Adrenal gland (tissue), 12 donors: ENCODE data around the gene PRLR. TPM values are rescaled to one million over a fixed set of nuclear protein-coding genes. Genes with fewer than 3 reads are reported as not detected.

ENCODE experiments used
- DNase-seq, 7 donors: peaks; one replicate each; pipeline ENCODE4 v3.0.0-alpha.2; 2019 to 2020
- H3K27ac ChIP-seq, 5 donors: fragments of 200-600 bp; sonication (generic) in 4 of 5; 1 replicate in 3 of 5; 2 replicates in 2 of 5; pipeline versions ENCODE4 v1.5.1 to v1.8.0; 2016 to 2020; ENCODE audit warnings: mild to moderate bottlenecking in 1 of 5
- H3K27me3 ChIP-seq: fragments of 200-600 bp; 2 replicates; pipeline ENCODE4 v1.8.0; 2021
- H3K36me3 ChIP-seq, 2 donors: fragments of 200-600 bp; replicated peaks in 1 of 2; 1 replicate in 1 of 2; 2 replicates in 1 of 2; pipeline versions ENCODE4 v1.5.1 to v1.8.0; 2018 to 2022
- H3K4me1 ChIP-seq, 2 donors: fragments of 200-600 bp; replicated peaks in 1 of 2; 1 replicate in 1 of 2; 2 replicates in 1 of 2; pipeline versions ENCODE4 v1.5.1 to v1.8.0; 2018 to 2021
- H3K4me3 ChIP-seq, 4 donors: fragments of 200-600 bp; sonication (generic) in 3 of 4; one replicate each; pipeline ENCODE4 v1.5.1; 2016 to 2018
- H3K9me3 ChIP-seq, 3 donors: fragments of 200-600 bp; sonication (generic) in 1 of 3; replicated peaks in 1 of 3; 1 replicate in 2 of 3; 2 replicates in 1 of 3; pipeline versions ENCODE4 v1.5.1 to v1.8.0; 2016 to 2021
- CTCF ChIP-seq, 6 experiments: fragments of 450-650 bp in 4 of 6; fragments of 200-600 bp in 2 of 6; sonication (generic) in 1 of 6; IDR thresholded peaks; 1 replicate in 5 of 6; 2 replicates in 1 of 6; pipeline versions ENCODE4 v1.5.1 to v1.8.0; 2016 to 2021; ENCODE audit warnings: antibody characterized with exemption in 6 of 6, mild to moderate bottlenecking in 2 of 6, moderate library complexity in 1 of 6
- POLR2A ChIP-seq, 2 donors: fragments of 450-650 bp; IDR thresholded peaks; one replicate each; pipeline ENCODE4 v1.6.1; 2017; ENCODE audit warnings: antibody characterized with exemption in 2 of 2, mild to moderate bottlenecking in 2 of 2, moderate library complexity in 1 of 2
- WGBS, 4 donors: extraction: QIAGEN DNeasy Blood & Tissue Kit in 2 of 4; methylation state at CpG; one replicate each; pipeline versions ENCODE4 v1.1.5 to v1.1.7; 2013 to 2017; 5-methylcytosine and 5-hydroxymethylcytosine counted together
- intact Hi-C, 2 donors: fragments of 100-400 bp; cut with DNase I; formaldehyde crosslinking; loops; one replicate each; pipeline versions ENCODE4 v1.14.1 to v1.15.0; 2022 to 2023
- polyA plus RNA-seq, 3 donors: library from polyadenylated mRNA; stranded (reverse); fragments of 200-250 nt in 2 of 3; fragments of 350-450 nt in 1 of 3; fragmentation: Illumina TruSeq in 1 of 3; extraction: RNeasy Lipid Tissue Mini Kit (QIAGEN cat#74804) in 1 of 3; gene quantifications; one replicate each; pipeline ENCODE4 v1.2.3, GENCODE V29; 2013 to 2014
- total RNA-seq, 9 donors: library from RNA; depleted of rRNA in 4 of 9; stranded (reverse); fragments of >200 nt in 4 of 9; fragments of 120-200 nt in 1 of 9; fragmentation: NEBNext Ultra II Directional in 1 of 9; extraction: Animal tissue kit (Norgen Biotek cat#: 25700) in 1 of 9; gene quantifications; one replicate each; pipeline versions ENCODE4 v1.1.0 to v1.2.4, GENCODE V29; 2013 to 2023
- donor health status: healthy with polysubstance abuse.
- donor health status: Bipolar disorder and iron deficiency.
- donor health status: DM: yes; HTN: yes; CAD: no.
- donor health status: DM: no; HTN: no; CAD: no.
- donor health status: DM: no; HTN: no; CAD: no.
- donor health status: DM: yes; HTN: yes; CAD: no.

PRLR gene
- total and polyA plus RNA-seq, 12 donors: 2.1 to 149 (median 74.1) TPM

GRCh38 chr5:35149041-35149440, 81.2 kb downstream of the PRLR start:
- Histone ChIP-seq H3K4me1 (peaks cover 0 to 10% of the 10 kb centered on the region in 2 donors), H3K27me3 (no peaks in the 10 kb centered on the region), H3K9me3 (no peaks in the 10 kb centered on the region), H3K4me3 (no peak overlapping the region), H3K36me3 (no peaks in the 10 kb centered on the region), H3K27ac (no peak overlapping the region)
- 16 to 38% (median 23%) methylated on average over 1 of the region's 1 CpG for WGBS, 4 donors
- TF ChIP-seq POLR2A (IDR thresholded peaks at IDR 0.05): no peak
- DNase-seq: no peak
- intact Hi-C loops: no loop called here

GRCh38 chr5:35146406-35146805, 83.9 kb downstream of the PRLR start:
- intact Hi-C loops: no loop called here
- Histone ChIP-seq H3K36me3 (no peaks in the 10 kb centered on the region), H3K27ac (no peak overlapping the region), H3K4me1 (peaks cover 0 to 10% of the 10 kb centered on the region in 2 donors), H3K27me3 (no peaks in the 10 kb centered on the region), H3K9me3 (no peaks in the 10 kb centered on the region), H3K4me3 (no peak overlapping the region)
- WGBS, 4 donors: 67 to 77% (median 73%) methylated on average over 3 of the region's 3 CpGs
- DNase-seq: no peak
- TF ChIP-seq POLR2A (IDR thresholded peaks at IDR 0.05) (no peak), CTCF (IDR thresholded peaks at IDR 0.05) (no peak)

DNA sequence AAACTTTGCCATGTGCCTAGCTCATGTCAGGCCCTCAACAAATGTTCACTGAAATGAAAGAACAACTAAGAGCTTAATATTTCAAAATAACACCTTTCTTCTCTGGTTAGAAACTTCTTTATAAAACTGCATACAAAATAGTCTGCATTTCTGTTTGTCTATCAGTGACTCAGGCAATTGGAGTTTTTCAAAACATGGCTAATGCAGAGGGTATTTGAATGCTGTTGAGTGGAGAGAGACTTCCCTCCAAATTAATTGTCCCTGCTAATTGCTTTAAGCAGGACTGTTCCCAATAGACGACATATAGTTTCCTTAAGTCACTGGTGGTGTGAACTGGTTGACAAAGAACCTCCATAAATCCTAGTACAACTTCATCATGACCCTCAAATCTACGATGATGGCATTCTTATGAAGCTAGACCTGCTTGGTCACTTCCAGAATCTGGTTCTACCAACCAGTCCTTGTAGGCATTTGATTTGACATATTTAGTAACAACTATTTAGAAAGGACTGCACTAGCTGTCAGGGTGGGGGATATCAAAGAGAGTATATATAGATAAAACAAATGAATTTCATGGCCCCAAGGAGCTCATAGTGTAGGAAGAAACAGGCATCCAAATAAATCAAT, 84.5 kb downstream of the PRLR start:
- WGBS, 4 donors: 82 to 92% (median 90%) methylated on average over 2 of the region's 2 CpGs
- TF ChIP-seq POLR2A (IDR thresholded peaks at IDR 0.05) (no peak), CTCF (IDR thresholded peaks at IDR 0.05) (no peak)
- intact Hi-C loops: no loop called here

GRCh38 chr5:35145012-35145411, 85.3 kb downstream of the PRLR start:
- no peak for DNase-seq
- H3K4me3 ChIP-seq: no peak overlapping the region
- intact Hi-C loops: no loop called here
- no peaks in the 10 kb centered on the region for H3K36me3 ChIP-seq
- H3K27me3 ChIP-seq: no peaks in the 10 kb centered on the region
- H3K27ac ChIP-seq: no peak overlapping the region
- H3K9me3 ChIP-seq: no peaks in the 10 kb centered on the region
- H3K4me1 ChIP-seq: peaks cover 0 to 10% of the 10 kb centered on the region in 2 donors
- WGBS, 4 donors: 67 to 79% (median 72%) methylated on average over 5 of the region's 5 CpGs
- no peak for TF ChIP-seq POLR2A (IDR thresholded peaks at IDR 0.05)
- TF ChIP-seq CTCF (IDR thresholded peaks at IDR 0.05): no peak

More for the DNA sequence above, 84.5 kb downstream of the PRLR start:
- no peak for DNase-seq
- no peak overlapping the region for H3K4me3 ChIP-seq
- H3K4me1 ChIP-seq: peaks cover 0 to 10% of the 10 kb centered on the region in 2 donors
- no peaks in the 10 kb centered on the region for H3K9me3 ChIP-seq
- H3K36me3 ChIP-seq: no peaks in the 10 kb centered on the region
- no peaks in the 10 kb centered on the region for H3K27me3 ChIP-seq
- no peak overlapping the region for H3K27ac ChIP-seq

- no peaks in the 10 kb centered on the region for H3K36me3 ChIP-seq
- no peaks in the 10 kb centered on the region for H3K9me3 ChIP-seq
- intact Hi-C loops: no loop called here
- no peak for DNase-seq
- TF ChIP-seq POLR2A (IDR thresholded peaks at IDR 0.05): no peak
- 83 to 90% (median 88%) methylated on average over 3 of the region's 3 CpGs for WGBS, 4 donors
- H3K27me3 ChIP-seq: no peaks in the 10 kb centered on the region
- H3K4me3 ChIP-seq: no peak overlapping the region
- H3K27ac ChIP-seq: no peak overlapping the region
- H3K4me1 ChIP-seq: peaks cover 0 to under 1% of the 10 kb centered on the region in 2 donors
These were observed 86.4 kb downstream of the PRLR start for GRCh38 chr5:35143841-35144240.
